ENCODE measurements around the gene TMUB1. TPM values are rescaled to one million over a fixed set of nuclear protein-coding genes. Genes with fewer than 3 reads are reported as not detected.

The TMUB1 gene
- total RNA-seq, 4 donors from 2014 or later: 38.4 to 57.2 (median 44.7) TPM

DNA sequence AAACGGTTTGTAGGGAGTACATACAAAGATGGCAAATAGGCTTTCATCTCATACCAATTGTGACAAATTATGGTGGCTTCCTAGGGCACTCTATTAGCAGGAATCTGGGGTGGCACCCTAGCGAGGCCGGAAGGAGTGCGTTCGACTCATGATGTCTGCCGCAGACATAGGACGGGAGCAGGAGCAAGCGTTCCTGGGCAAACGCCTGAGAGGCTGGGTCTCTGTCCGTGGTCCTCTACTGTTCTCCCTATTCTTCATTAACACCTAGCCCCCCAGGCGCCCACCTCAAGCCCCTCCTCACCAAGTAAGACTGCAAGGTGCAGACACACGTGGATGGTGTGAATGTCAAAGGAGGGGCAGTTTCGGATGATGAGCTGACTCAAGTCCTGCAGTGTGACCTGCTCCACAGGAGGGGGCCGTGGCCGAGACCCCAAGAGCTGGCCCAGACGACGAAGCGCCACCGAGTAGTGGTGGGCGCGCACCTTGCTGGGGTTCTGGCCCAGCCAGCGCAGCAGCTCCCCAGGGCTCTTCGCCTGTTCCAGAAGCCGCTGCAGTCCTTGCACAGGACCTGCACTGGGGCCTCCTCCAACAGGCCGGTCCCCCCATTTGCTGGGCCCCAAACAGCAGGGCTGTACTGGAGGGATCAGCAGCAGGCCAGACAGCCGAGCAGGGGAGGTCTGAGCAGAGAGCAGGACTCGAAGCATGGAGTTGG is 3.9 kb downstream of the TMUB1 start:
- Histone ChIP-seq H3K4me3 (peak overlapping the region in 1 of 2 donors; percentile 98), H3K4me1 (peaks cover 8 to 71% (median 33%) of the 10 kb centered on the region in 3 donors), H3K27me3 (no peaks in the 10 kb centered on the region), H3K27ac (peak overlapping the region in 3 of 4 donors; percentile 95 to 98 (median 96)), H3K36me3 (peaks cover 0 to 35% of the 10 kb centered on the region in 2 donors), H3K9me3 (no peaks in the 10 kb centered on the region)
- WGBS, 2 donors (ENCODE audit: low coverage in 1 of 2): 55 to 80% methylated on average over 1 to 7 of the region's 27 CpGs
- TF ChIP-seq, protein P1, sequence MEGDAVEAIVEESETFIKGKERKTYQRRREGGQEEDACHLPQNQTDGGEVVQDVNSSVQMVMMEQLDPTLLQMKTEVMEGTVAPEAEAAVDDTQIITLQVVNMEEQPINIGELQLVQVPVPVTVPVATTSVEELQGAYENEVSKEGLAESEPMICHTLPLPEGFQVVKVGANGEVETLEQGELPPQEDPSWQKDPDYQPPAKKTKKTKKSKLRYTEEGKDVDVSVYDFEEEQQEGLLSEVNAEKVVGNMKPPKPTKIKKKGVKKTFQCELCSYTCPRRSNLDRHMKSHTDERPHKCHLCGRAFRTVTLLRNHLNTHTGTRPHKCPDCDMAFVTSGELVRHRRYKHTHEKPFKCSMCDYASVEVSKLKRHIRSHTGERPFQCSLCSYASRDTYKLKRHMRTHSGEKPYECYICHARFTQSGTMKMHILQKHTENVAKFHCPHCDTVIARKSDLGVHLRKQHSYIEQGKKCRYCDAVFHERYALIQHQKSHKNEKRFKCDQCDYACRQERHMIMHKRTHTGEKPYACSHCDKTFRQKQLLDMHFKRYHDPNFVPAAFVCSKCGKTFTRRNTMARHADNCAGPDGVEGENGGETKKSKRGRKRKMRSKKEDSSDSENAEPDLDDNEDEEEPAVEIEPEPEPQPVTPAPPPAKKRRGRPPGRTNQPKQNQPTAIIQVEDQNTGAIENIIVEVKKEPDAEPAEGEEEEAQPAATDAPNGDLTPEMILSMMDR (IDR thresholded peaks at IDR 0.05): no peak
- ATAC-seq: no peak

DNA sequence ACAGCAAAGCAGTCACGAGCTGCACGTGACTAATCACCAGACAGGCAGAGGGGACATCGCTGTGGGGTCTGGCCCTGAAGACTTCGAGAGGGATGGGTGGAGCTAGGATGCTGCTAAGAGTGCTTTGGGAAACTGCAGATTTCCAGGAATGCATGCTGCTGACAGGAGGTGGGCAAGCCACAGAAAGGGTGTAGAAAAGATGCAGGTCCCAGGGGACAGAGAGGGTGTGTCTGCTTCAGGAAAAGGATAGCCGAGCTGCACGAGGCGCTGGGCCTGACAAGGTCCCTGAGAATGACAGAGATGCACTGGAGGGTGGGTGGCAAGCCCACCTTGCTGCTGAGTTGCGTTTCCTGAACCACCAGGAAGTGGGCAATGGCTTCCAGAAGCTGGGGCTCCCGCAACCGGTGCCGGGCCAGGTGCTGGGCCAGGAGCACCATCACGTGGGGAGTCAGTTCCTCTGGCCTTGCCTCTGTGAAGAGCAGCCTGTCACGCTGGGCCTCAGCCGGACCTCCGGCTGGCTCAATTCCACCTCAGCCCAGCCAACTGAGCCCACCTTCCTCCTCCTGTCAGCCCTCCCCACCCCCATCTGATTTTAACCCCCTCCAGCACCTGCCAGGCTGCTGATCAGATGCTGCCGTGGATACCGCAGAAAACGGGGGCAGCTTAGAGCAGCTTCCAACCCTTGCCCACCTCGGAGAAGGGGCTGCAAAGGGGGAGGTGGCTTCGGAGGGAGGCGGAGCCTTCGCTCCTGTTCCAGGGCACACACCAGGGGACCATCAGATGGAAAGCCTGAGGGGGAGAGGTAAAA is 4.9 kb downstream of the TMUB1 start:
- H3K9me3 ChIP-seq: no peaks in the 10 kb centered on the region
- H3K27me3 ChIP-seq: no peaks in the 10 kb centered on the region
- ATAC-seq: no peak
- WGBS, 2 donors (ENCODE audit: low coverage in 1 of 2): 29 to 34% methylated on average over 5 to 7 of the region's 22 CpGs
- H3K27ac ChIP-seq: peak overlapping the region in 3 of 4 donors; percentile 15 to 36 (median 16)
- peaks cover 8 to 66% (median 30%) of the 10 kb centered on the region in 3 donors for H3K4me1 ChIP-seq
- H3K4me3 ChIP-seq: no peak overlapping the region
- H3K36me3 ChIP-seq: peaks cover 0 to 44% of the 10 kb centered on the region in 2 donors
- TF ChIP-seq POLR2AphosphoS5 (IDR thresholded peaks at IDR 0.05) (no peak), EP300 (IDR thresholded peaks at IDR 0.05) (no peak), POLR2A (IDR thresholded peaks at IDR 0.05) (no peak)
- TF ChIP-seq, protein P1 (IDR thresholded peaks at IDR 0.05): no peak

DNA sequence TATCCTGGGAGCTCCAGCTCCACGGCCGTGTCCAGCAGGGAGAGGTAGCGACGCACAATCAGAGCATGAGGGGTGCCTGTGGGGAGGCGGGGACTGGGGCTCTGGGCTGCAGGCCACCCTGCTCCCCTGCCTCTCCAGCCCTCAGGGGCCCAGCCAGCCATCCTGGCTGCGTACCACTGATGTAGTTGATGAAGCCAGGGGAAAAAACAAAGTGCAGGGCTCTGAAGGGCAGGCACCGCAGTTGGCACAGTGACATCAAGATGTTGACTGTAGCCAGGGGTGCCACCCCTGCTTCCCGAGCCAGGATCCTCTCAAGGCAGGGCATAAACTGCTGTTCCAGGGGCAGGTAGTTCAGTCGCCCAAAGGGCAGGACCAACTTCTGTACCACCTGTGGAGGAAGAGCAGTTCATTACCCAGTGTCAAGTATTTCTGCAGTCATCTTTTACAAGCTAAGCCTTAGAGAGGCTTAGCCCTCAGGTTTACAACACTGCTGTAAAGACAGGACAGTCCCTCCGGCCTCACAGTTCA is 5.5 kb downstream of the TMUB1 start:
- H3K4me3 ChIP-seq: no peak overlapping the region
- peaks cover 0 to 51% of the 10 kb centered on the region in 2 donors for H3K36me3 ChIP-seq
- H3K4me1 ChIP-seq: peaks cover 8 to 59% (median 30%) of the 10 kb centered on the region in 3 donors
- TF ChIP-seq POLR2AphosphoS5 (IDR thresholded peaks at IDR 0.05) (no peak), POLR2A (IDR thresholded peaks at IDR 0.05) (no peak), EP300 (IDR thresholded peaks at IDR 0.05) (no peak)
- TF ChIP-seq, protein P1 (IDR thresholded peaks at IDR 0.05): no peak
- no peaks in the 10 kb centered on the region for H3K27me3 ChIP-seq
- peak overlapping the region in 2 of 4 donors; percentile 15 to 36 for H3K27ac ChIP-seq
- WGBS, 2 donors (ENCODE audit: low coverage in 1 of 2): 80% methylated on average over 1 of the region's 10 CpGs; no CpG with 5 or more reads in 1 of the 2 donors
- H3K9me3 ChIP-seq: no peaks in the 10 kb centered on the region
- no peak for ATAC-seq

DNA sequence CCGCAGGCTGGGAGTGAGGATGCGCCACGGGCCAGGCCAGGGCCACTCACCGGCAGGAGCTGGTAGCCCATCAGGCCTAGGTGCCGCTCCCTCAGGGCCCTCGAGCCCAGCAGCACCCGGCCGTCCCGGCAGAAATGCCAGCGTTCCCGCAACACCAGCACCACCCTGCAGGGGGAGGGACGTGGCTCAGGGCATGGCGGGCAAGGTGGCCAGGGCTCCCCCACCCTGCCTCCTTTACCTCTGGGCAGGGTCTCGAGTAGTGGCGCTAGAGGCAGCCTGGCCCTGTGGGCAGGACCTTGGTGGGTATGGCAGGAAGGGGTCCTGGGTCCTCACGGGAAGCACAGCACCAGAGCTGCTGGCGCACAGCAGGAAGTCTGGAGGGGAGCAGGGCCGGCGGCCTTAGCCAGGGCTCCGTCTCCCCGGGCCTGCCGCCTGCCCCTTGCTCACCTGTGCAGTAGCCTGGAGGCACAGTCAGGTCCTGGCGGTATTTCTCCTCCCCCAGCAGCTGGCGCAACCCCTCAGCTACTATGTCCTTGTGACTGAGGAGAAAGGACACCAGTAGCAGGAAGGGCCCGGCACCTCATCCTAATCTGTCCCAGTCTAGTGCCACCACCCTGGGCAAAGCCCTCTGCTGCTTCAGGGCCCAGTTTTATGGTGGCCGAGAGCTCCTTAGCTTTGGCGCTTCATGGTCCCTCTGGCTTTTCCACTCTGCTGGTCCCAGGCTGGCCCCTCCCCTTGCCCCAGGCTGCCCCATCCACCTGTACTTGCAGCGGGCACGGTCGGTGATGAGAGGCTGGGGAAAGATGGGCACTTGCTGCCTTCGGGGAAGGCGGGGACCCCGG is 6.2 kb downstream of the TMUB1 start:
- TF ChIP-seq POLR2AphosphoS5 (IDR thresholded peaks at IDR 0.05) (no peak), POLR2A (IDR thresholded peaks at IDR 0.05) (no peak), EP300 (IDR thresholded peaks at IDR 0.05) (no peak)
- TF ChIP-seq, protein P1 (IDR thresholded peaks at IDR 0.05): no peak
- no peaks in the 10 kb centered on the region for H3K9me3 ChIP-seq
- peaks cover 3 to 52% (median 24%) of the 10 kb centered on the region in 3 donors for H3K4me1 ChIP-seq
- no peaks in the 10 kb centered on the region for H3K27me3 ChIP-seq
- H3K4me3 ChIP-seq: no peak overlapping the region
- peaks cover 0 to 57% of the 10 kb centered on the region in 2 donors for H3K36me3 ChIP-seq
- ATAC-seq: no peak
- WGBS, 2 donors (ENCODE audit: low coverage in 1 of 2): no CpG with 5 or more reads among the region's 33 CpGs
- H3K27ac ChIP-seq: peak overlapping the region in 2 of 4 donors; percentile 15 to 36

Data from gastroesophageal sphincter (tissue), 4 donors.